ENCODE measurements around the gene CCDC149. TPM values are rescaled to one million over a fixed set of nuclear protein-coding genes. Genes with fewer than 3 reads are reported as not detected.

Gene CCDC149
- polyA plus RNA-seq, 1 experiment = 13.9 TPM

DNA sequence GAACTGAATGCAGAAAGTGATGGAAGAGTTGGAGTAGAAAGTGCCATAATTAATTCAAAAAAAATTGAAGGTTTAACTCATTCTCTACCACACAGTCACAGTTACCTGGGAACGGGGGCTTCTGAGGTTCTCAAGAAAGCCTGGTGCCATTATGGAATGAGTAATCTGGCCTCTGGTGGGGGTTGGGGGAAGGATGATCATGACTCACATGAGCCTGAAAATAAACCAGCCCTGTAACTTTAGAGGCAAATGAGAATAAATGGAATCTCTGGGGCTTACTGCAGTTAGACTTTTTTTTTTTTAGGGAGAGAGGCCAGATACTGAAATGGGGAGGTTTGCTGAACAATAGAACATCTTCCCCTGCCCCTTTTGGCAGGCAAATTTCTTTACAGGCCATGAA lies 62.2 kb downstream of the CCDC149 start:
- no peak overlapping the region for H3K4me3 ChIP-seq (ENCODE audit: low read depth, low read length)
- TF ChIP-seq, protein P1, sequence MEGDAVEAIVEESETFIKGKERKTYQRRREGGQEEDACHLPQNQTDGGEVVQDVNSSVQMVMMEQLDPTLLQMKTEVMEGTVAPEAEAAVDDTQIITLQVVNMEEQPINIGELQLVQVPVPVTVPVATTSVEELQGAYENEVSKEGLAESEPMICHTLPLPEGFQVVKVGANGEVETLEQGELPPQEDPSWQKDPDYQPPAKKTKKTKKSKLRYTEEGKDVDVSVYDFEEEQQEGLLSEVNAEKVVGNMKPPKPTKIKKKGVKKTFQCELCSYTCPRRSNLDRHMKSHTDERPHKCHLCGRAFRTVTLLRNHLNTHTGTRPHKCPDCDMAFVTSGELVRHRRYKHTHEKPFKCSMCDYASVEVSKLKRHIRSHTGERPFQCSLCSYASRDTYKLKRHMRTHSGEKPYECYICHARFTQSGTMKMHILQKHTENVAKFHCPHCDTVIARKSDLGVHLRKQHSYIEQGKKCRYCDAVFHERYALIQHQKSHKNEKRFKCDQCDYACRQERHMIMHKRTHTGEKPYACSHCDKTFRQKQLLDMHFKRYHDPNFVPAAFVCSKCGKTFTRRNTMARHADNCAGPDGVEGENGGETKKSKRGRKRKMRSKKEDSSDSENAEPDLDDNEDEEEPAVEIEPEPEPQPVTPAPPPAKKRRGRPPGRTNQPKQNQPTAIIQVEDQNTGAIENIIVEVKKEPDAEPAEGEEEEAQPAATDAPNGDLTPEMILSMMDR (IDR thresholded peaks at IDR 0.05; ENCODE audit: low read depth, low read length) = no peak
- ChIA-PET CTCF (interaction anchor here (0.6 kb wide), 1 partner anchor 72 kb away, joined by 4 read pairs; no protein-coding TSS in a partner anchor), POLR2A (no interaction called here)
- no peaks in the 10 kb centered on the region for H3K27me3 ChIP-seq (ENCODE audit: control insufficient read depth, insufficient read depth, low read length)
- DNase-seq (ENCODE audit: low read depth, low spot score) = peak; percentile 75
- no peaks in the 10 kb centered on the region for H3K9me3 ChIP-seq (ENCODE audit: control insufficient read depth, insufficient read depth, low read length)
- H3K27ac ChIP-seq (ENCODE audit: low read depth, low read length) = peak overlapping the region; percentile 21

DNA sequence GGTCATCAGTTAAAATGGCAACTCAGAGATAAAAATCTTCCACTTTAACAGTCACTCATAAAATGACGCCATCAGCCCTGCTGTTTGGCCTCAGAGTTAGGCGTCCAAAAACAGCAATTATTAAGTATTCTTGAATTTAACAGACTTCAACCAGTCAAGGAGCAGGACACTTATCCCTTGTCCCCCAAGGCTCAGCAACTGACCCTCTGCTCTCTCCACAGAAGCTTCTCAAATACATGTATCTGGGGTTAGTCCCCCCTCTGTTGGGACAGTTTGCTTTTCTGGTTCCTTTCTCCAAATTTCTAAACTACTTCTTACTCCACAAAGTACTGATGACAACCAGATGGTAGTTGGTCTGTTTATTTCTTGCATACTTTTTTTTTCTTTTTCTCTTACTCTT lies 63.1 kb downstream of the CCDC149 start:
- CTCF ChIA-PET = no interaction called here

GRCh38 chr4:24849351-24849750 lies 63.5 kb downstream of the CCDC149 start:
- no peak for DNase-seq (ENCODE audit: low read depth, low spot score)
- TF ChIP-seq, protein P1 (IDR thresholded peaks at IDR 0.05; ENCODE audit: low read depth, low read length) = no peak
- H3K27me3 ChIP-seq (ENCODE audit: control insufficient read depth, insufficient read depth, low read length) = no peaks in the 10 kb centered on the region
- ChIA-PET POLR2A (no interaction called here), CTCF (no interaction called here)
- H3K27ac ChIP-seq (ENCODE audit: low read depth, low read length) = no peak overlapping the region
- H3K4me3 ChIP-seq (ENCODE audit: low read depth, low read length) = no peak overlapping the region
- no peaks in the 10 kb centered on the region for H3K9me3 ChIP-seq (ENCODE audit: control insufficient read depth, insufficient read depth, low read length)

More for the DNA sequence above, 63.1 kb downstream of the CCDC149 start:
- H3K4me3 ChIP-seq (ENCODE audit: low read depth, low read length) = no peak overlapping the region
- H3K27me3 ChIP-seq (ENCODE audit: control insufficient read depth, insufficient read depth, low read length) = no peaks in the 10 kb centered on the region
- POLR2A ChIA-PET = no interaction called here
- no peak overlapping the region for H3K27ac ChIP-seq (ENCODE audit: low read depth, low read length)
- H3K9me3 ChIP-seq (ENCODE audit: control insufficient read depth, insufficient read depth, low read length) = no peaks in the 10 kb centered on the region
- DNase-seq (ENCODE audit: low read depth, low spot score) = no peak
- TF ChIP-seq, protein P1 (IDR thresholded peaks at IDR 0.05; ENCODE audit: low read depth, low read length) = no peak

DNA sequence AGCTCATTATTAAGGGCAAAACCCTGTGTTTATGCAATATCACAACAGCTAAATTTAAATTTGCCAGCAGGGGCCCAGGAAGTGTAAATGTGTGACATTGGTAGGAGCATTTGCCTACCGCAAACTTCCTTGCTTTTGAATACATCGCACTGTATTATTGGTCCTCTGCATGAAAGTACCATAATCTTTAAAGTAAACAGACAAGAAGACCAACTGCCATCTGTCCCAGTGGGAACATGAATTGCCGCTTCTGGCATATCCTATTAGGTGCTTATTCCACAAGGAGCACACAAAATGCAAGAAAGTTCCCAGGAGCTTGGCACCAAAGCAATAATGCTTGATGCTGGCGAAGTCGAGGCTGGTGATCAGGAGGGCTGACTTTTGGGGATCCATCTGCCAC lies 66.1 kb downstream of the CCDC149 start:
- no peak overlapping the region for H3K27ac ChIP-seq (ENCODE audit: low read depth, low read length)
- ChIA-PET CTCF (no interaction called here), POLR2A (no interaction called here)
- no peak overlapping the region for H3K4me3 ChIP-seq (ENCODE audit: low read depth, low read length)
- H3K27me3 ChIP-seq (ENCODE audit: control insufficient read depth, insufficient read depth, low read length) = no peaks in the 10 kb centered on the region
- TF ChIP-seq, protein P1 (IDR thresholded peaks at IDR 0.05; ENCODE audit: low read depth, low read length) = no peak
- no peaks in the 10 kb centered on the region for H3K9me3 ChIP-seq (ENCODE audit: control insufficient read depth, insufficient read depth, low read length)
- DNase-seq (ENCODE audit: low read depth, low spot score) = no peak

- H3K4me3 ChIP-seq (ENCODE audit: low read depth, low read length) = no peak overlapping the region
- H3K9me3 ChIP-seq (ENCODE audit: control insufficient read depth, insufficient read depth, low read length) = no peaks in the 10 kb centered on the region
- TF ChIP-seq, protein P1 (IDR thresholded peaks at IDR 0.05; ENCODE audit: low read depth, low read length) = no peak
- DNase-seq (ENCODE audit: low read depth, low spot score) = no peak
- CTCF ChIA-PET = no interaction called here
- H3K27ac ChIP-seq (ENCODE audit: low read depth, low read length) = no peak overlapping the region
- H3K27me3 ChIP-seq (ENCODE audit: control insufficient read depth, insufficient read depth, low read length) = no peaks in the 10 kb centered on the region
- POLR2A ChIA-PET = no interaction called here
Measured at GRCh38 chr4:24845902-24846301, 66.9 kb downstream of the CCDC149 start.
